IPS-NIHi11 (cell line): ENCODE results near the gene AP1M2.
A peak's percentile ranks its signal among the peaks of the same experiment; 100 is the strongest.

Experiments used
- DNase-seq: peaks from one replicate; pipeline ENCODE4 v3.0.0; 2012; ENCODE audit warnings: mixed read lengths, low spot score

The AP1M2 gene

GRCh38 chr19:10587022-10587838 lies at the start of gene AP1M2:
Gene AP1M2 (minus strand): TSS chr19:10587312. CDS start chr19:10587231, 81 bp downstream.
- DNase-seq: peak; percentile 78

- DNase-seq: peak; percentile 54
These were observed 49.3 kb upstream of the AP1M2 start for GRCh38 chr19:10636304-10636972.

DNA sequence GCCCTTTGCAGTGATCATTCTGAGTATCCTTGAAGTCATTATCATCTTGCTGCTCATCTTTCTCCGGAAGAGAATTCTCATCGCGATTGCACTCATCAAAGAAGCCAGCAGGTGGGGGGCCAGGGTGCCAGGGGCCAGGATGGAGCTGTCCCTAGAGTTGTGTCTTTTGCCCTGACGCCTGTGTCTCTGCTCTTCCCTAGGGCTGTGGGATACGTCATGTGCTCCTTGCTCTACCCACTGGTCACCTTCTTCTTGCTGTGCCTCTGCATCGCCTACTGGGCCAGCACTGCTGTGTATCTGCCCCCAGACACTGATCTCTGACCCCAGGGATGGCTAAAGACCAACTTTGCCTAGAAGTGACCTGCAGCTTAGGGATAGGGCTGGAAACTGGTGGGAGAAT lies 47.9 kb upstream of the AP1M2 start:
- DNase-seq: no peak

GRCh38 chr19:10634430-10634829 lies 47.3 kb upstream of the AP1M2 start:
- no peak for DNase-seq

GRCh38 chr19:10631874-10632273 lies 44.8 kb upstream of the AP1M2 start:
- DNase-seq: no peak

- DNase-seq: no peak
These were observed 38.6 kb upstream of the AP1M2 start for GRCh38 chr19:10625762-10626138.

DNA sequence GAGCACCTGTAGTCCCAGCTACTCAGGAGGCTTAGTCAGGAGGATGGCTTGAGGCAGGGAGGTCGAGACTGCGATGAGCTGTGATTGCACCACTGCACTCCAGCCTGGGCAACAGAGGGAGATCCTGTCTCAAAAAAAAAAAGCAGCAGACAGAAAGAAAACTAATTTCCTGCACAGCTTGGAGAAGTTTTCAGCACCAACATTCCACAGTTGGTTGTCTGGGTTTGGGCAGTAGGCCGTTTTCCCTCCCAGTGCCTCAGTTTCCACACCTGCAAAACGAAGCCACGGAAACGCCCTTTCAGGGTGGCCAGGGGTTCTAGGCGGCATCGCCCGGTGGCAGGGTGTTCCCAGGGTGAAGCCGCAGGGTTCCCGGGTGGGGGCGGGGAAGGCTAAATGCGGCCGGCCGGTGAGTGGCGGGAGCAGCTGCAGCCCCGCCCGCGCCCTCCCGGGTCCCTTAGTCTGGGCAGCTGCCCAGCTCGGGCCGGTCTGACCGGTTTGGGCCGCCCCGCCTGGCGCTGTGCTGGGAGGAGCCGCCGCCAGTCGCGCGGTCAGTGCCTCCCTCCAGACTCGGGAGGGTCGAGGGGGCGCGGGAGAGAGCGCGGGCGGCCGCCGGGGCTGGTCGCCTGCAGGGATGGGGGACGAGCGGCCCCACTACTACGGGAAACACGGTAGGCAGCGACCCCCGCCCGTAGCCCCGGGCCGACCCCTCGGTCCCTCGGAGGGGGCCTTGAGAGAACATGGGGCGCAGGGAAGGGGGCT lies 38.1 kb upstream of the AP1M2 start, which contains the start of gene SLC44A2:
Gene SLC44A2 (plus strand): TSS at position 551 of the 759 bp plus-strand sequence. CDS start 81 bp downstream, at position 632.
- peak; percentile 99 for DNase-seq

GRCh38 chr19:10624585-10624984 lies 37.5 kb upstream of the AP1M2 start:
- no peak for DNase-seq

- no peak for DNase-seq
These were observed 34.9 kb upstream of the AP1M2 start for GRCh38 chr19:10621966-10622365.

DNA sequence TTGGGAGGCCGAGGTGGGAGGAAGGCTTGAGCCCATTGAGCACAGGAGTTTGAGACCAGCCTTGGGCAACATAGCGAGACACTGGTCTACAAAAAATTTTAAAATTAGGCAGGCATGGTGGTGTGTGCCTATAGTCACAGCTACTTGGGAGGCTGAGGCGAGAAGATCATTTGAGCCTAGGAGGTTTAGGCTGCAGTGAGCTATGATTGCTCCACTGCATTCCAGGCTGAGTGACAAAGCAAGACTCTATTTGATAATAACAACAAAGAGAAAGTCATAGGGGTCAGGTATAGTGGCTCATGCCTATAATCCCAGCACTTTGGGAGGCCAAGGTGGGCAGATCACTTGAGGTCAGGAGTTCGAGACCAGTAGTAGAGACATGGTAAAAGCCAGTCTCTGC lies 33.7 kb upstream of the AP1M2 start:
- DNase-seq: no peak

- no peak for DNase-seq
These were observed 31.7 kb upstream of the AP1M2 start for GRCh38 chr19:10618846-10619245.

- no peak for DNase-seq
These were observed 30.5 kb upstream of the AP1M2 start for GRCh38 chr19:10617409-10618121.

DNA sequence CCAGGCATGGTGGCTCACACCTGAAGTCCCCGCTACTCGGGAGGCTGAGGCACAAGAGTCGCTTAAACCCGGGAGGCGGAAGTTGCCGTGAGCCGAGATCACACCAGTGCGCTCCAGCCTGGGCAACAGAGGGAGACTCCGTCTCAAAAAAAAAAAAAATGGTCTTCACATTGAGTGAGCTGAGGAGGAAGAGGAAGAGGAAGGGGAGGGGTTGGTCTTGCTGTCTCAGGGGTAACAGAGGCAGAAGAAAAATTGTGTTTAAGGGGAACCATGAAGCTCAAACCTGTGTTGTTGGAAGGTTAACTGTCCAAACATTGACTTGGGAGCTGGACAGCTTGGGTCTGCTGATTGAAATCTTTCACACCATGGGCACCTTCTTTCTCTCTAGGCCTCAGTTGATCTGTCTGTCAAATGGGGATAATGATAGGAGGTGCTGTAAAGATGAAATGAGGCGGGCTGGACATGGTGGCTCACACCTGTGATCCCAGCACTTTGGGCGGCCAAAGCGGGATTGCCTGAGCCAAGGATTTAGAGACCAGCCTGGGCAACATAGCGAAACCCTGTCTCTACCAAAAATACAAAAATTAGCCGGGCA lies 28.4 kb upstream of the AP1M2 start:
- no peak for DNase-seq

GRCh38 chr19:10612499-10613119 lies 25.5 kb upstream of the AP1M2 start:
- no peak for DNase-seq

GRCh38 chr19:10611907-10612306 lies 24.8 kb upstream of the AP1M2 start:
- DNase-seq: no peak

GRCh38 chr19:10604460-10604980 lies 17.4 kb upstream of the AP1M2 start:
- DNase-seq: no peak

GRCh38 chr19:10603873-10604459 lies 16.9 kb upstream of the AP1M2 start:
- DNase-seq: no peak

DNA sequence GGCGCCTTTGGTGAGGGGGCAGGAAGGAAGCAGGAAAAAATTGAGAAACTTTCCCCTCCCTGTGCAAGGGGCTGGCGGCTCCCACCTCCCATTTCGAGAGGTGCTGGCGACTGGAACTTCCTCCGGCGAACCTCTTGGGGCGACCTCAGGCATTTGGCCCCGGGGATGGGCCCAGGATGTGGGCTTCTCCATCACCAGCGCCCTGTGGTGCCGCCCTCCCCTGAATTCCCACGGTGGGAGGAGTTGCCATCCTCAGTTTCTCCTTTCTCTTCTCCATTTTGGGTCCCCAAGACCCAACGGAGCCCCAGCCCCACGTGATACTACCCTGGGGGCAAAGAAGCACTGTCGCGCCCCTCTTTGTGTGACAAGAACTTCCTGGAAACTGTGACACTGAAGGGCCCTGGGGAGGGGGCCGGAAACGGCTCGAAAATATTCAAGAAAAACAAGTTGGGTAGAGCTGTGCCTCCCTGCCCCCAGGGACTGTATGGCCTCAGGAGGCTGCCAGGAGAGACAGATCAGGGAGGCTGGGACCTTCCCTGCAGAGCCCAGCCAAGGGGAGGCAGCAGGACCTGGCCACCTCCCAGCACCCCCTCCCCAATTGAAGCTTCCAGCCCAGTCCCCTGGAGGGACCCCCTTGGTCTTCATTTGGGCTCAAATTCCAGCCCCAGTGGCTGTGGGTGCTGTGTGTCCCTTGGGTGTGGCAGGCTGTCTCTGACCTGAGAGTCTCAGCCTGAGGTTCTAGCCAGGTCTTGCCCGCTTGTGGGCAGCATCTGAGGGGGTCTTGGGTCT lies 16.2 kb upstream of the AP1M2 start:
- peak; percentile 44 for DNase-seq

DNA sequence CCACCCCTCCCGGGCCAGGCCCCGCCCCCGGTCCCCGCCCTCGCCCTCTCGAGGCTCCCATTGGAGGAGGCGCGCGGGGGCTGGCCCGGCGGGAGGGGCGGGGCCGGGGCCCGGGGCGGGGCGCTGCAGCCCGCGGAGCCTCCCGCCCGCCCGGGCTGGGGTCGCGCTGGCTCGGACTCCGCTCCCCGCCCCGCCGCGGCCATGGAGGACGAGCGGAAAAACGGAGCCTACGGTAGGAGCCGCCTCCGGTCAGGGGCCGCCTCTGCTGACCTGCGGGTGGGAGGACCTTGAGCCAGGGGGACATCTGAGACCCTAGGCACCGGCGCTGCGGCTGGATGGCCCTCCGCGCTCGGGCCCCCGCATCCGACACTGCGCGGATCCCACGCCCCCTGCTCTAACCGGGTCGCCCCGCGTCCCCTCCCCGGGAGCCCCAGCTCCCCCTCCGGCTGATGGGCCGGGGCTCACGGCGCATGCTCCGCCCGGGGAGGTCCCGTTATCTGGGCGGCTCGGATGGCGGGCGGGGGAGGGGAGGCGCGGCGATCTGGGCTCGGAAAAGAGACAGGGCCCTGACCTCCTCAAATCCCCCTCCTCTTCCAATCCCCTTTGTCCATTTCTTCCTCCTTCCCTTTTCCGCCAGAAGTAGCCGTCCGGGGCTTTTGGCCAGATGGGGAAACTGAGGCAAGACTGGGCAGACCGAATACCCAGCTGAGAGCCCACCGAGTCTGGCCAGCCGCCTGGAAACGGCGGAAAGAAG lies 15.4 kb upstream of the AP1M2 start:
- peak; percentile 99 for DNase-seq
